ENCODE measurements around the gene HSPA6. TPM values are rescaled to one million over a fixed set of nuclear protein-coding genes. Genes with fewer than 3 reads are reported as not detected.

Gene HSPA6
- total and polyA plus RNA-seq, 2 donors: 1.1 to 12.3 TPM

DNA sequence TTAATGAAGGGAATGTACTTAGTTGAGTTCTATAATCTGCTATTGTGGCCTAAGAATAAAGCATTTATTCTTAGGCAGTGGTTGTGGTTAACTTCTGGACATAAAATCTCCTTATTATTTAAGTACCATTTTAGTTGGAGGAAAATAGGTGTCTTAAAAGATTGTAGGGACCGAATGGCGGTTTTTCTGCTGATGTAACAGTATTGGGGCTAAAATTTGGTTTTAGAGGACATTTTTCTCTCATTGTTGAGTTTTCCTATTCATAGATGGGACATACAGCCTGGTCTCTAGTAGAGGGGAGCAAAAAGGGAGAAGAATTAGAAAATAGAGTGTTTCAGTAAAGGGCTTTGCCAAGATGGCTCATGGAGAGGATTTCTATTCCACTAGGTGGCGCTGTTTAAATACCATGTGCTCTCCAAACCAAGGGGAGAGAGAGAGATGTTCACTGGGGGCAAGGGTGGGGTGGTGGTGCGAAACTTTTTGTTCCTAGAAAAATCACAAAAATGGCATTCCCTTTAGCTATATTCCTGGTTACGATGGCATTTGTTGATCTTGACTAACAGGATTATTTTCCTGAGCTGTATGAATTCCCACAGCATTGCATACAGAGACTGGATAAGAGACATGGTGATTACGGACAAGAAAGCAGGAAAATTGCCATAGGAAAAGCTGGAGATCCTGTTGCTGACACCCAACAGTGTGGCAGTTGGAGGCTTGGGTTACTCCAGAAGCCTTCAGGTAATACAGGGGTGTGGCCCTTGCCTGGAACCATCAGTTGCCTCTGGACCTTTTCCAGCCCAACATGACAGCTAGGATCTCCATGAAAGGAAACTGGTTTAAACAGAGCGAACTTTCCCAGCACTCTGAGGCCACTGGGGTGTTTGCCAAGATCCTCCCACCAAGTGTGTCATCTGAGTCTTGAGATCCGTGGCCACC lies 37.3 kb upstream of the HSPA6 start:
- Histone ChIP-seq H3K4me1 (ENCODE audit: control insufficient read depth in 2 of 2, insufficient read depth in 2 of 2, low read length in 2 of 2) (no peaks in the 10 kb centered on the region), H3K27ac (ENCODE audit: low read depth in 1 of 2, low read length in 1 of 2) (no peak overlapping the region), H3K27me3 (ENCODE audit: control insufficient read depth in 2 of 2, insufficient read depth in 1 of 2, low read length in 1 of 2) (peaks cover 19 to 22% of the 10 kb centered on the region in 2 donors), H3K4me3 (ENCODE audit: low read length in 2 of 2) (no peak overlapping the region), H3K36me3 (ENCODE audit: control insufficient read depth in 2 of 2, insufficient read depth in 2 of 2, low read length in 1 of 2) (no peaks in the 10 kb centered on the region), H3K9me3 (ENCODE audit: control insufficient read depth in 2 of 2, insufficient read depth in 1 of 2, low read length in 1 of 2) (no peaks in the 10 kb centered on the region)
- 66% methylated on average over 8 of the region's 8 CpGs for WGBS
- peak; percentile 13 to 71 (median 30) for DNase-seq (ENCODE audit: low read depth in 6 of 9, low spot score in 9 of 9)

GRCh38 chr1:161491472-161491871 lies 32.9 kb upstream of the HSPA6 start:
- WGBS: 33% methylated on average over 5 of the region's 5 CpGs

DNA sequence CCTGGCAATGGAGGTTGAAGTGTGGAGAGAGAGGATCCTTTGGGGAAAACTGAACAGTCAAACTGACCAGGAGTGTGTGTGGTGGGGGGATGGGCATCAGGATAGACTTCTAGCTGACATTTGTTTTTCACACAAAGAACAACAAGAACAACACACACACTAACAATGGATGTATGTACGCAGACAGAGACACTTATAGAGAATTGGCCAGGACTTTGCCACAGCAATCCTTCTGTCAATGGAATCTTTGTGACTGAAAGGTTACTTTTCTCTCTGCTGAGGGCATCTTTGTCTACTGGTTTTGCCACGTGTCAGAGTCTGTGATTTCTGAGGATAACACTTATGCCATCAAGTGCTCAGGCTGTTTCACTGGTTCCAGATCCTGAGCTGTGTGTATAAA lies 31.5 kb upstream of the HSPA6 start:
- Histone ChIP-seq H3K9me3 (ENCODE audit: control insufficient read depth in 2 of 2, insufficient read depth in 1 of 2, low read length in 1 of 2) (no peaks in the 10 kb centered on the region), H3K4me1 (ENCODE audit: control insufficient read depth in 2 of 2, insufficient read depth in 2 of 2, low read length in 2 of 2) (no peaks in the 10 kb centered on the region), H3K4me3 (ENCODE audit: low read length in 2 of 2) (no peak overlapping the region), H3K36me3 (ENCODE audit: control insufficient read depth in 2 of 2, insufficient read depth in 2 of 2, low read length in 1 of 2) (no peaks in the 10 kb centered on the region), H3K27ac (ENCODE audit: low read depth in 1 of 2, low read length in 1 of 2) (no peak overlapping the region), H3K27me3 (ENCODE audit: control insufficient read depth in 2 of 2, insufficient read depth in 1 of 2, low read length in 1 of 2) (peaks cover 16 to 21% of the 10 kb centered on the region in 2 donors)
- WGBS: 91% methylated on average over 2 of the region's 2 CpGs
- DNase-seq (ENCODE audit: low read depth in 6 of 9, low spot score in 9 of 9): no peak

More at GRCh38 chr1:161491472-161491871, 32.9 kb upstream of the HSPA6 start:
- Histone ChIP-seq H3K36me3 (ENCODE audit: control insufficient read depth in 2 of 2, insufficient read depth in 2 of 2, low read length in 1 of 2) (no peaks in the 10 kb centered on the region), H3K4me3 (ENCODE audit: low read length in 2 of 2) (no peak overlapping the region), H3K27ac (ENCODE audit: low read depth in 1 of 2, low read length in 1 of 2) (no peak overlapping the region), H3K27me3 (ENCODE audit: control insufficient read depth in 2 of 2, insufficient read depth in 1 of 2, low read length in 1 of 2) (peaks cover 16 to 21% of the 10 kb centered on the region in 2 donors), H3K9me3 (ENCODE audit: control insufficient read depth in 2 of 2, insufficient read depth in 1 of 2, low read length in 1 of 2) (no peaks in the 10 kb centered on the region), H3K4me1 (ENCODE audit: control insufficient read depth in 2 of 2, insufficient read depth in 2 of 2, low read length in 2 of 2) (no peaks in the 10 kb centered on the region)
- DNase-seq (ENCODE audit: low read depth in 6 of 9, low spot score in 9 of 9): peak in 1 of 9 donors; percentile 24

- Histone ChIP-seq H3K9me3 (ENCODE audit: control insufficient read depth in 2 of 2, insufficient read depth in 1 of 2, low read length in 1 of 2) (no peaks in the 10 kb centered on the region), H3K27me3 (ENCODE audit: control insufficient read depth in 2 of 2, insufficient read depth in 1 of 2, low read length in 1 of 2) (peaks cover 14 to 16% of the 10 kb centered on the region in 2 donors), H3K4me3 (ENCODE audit: low read length in 2 of 2) (no peak overlapping the region), H3K36me3 (ENCODE audit: control insufficient read depth in 2 of 2, insufficient read depth in 2 of 2, low read length in 1 of 2) (no peaks in the 10 kb centered on the region), H3K27ac (ENCODE audit: low read depth in 1 of 2, low read length in 1 of 2) (no peak overlapping the region), H3K4me1 (ENCODE audit: control insufficient read depth in 2 of 2, insufficient read depth in 2 of 2, low read length in 2 of 2) (no peaks in the 10 kb centered on the region)
- WGBS: 64% methylated on average over 3 of the region's 3 CpGs
- no peak for DNase-seq (ENCODE audit: low read depth in 6 of 9, low spot score in 9 of 9)
These were observed 30.1 kb upstream of the HSPA6 start for GRCh38 chr1:161494091-161494735.

GRCh38 chr1:161495490-161495889 lies 28.9 kb upstream of the HSPA6 start:
- H3K4me1 ChIP-seq (ENCODE audit: control insufficient read depth in 2 of 2, insufficient read depth in 2 of 2, low read length in 2 of 2): no peaks in the 10 kb centered on the region
- H3K27me3 ChIP-seq (ENCODE audit: control insufficient read depth in 2 of 2, insufficient read depth in 1 of 2, low read length in 1 of 2): peaks cover 10 to 11% of the 10 kb centered on the region in 2 donors
- DNase-seq (ENCODE audit: low read depth in 6 of 9, low spot score in 9 of 9): no peak
- H3K36me3 ChIP-seq (ENCODE audit: control insufficient read depth in 2 of 2, insufficient read depth in 2 of 2, low read length in 1 of 2): no peaks in the 10 kb centered on the region
- no peak overlapping the region for H3K4me3 ChIP-seq (ENCODE audit: low read length in 2 of 2)
- H3K9me3 ChIP-seq (ENCODE audit: control insufficient read depth in 2 of 2, insufficient read depth in 1 of 2, low read length in 1 of 2): no peaks in the 10 kb centered on the region
- no peak overlapping the region for H3K27ac ChIP-seq (ENCODE audit: low read depth in 1 of 2, low read length in 1 of 2)

GRCh38 chr1:161497961-161498360 lies 26.4 kb upstream of the HSPA6 start:
- no peak for DNase-seq (ENCODE audit: low read depth in 6 of 9, low spot score in 9 of 9)
- Histone ChIP-seq H3K27me3 (ENCODE audit: control insufficient read depth in 2 of 2, insufficient read depth in 1 of 2, low read length in 1 of 2) (peaks cover 0 to 2% of the 10 kb centered on the region in 2 donors), H3K9me3 (ENCODE audit: control insufficient read depth in 2 of 2, insufficient read depth in 1 of 2, low read length in 1 of 2) (no peaks in the 10 kb centered on the region), H3K4me3 (ENCODE audit: low read length in 2 of 2) (no peak overlapping the region), H3K36me3 (ENCODE audit: control insufficient read depth in 2 of 2, insufficient read depth in 2 of 2, low read length in 1 of 2) (no peaks in the 10 kb centered on the region), H3K4me1 (ENCODE audit: control insufficient read depth in 2 of 2, insufficient read depth in 2 of 2, low read length in 2 of 2) (no peaks in the 10 kb centered on the region), H3K27ac (ENCODE audit: low read depth in 1 of 2, low read length in 1 of 2) (no peak overlapping the region)
- WGBS: 97% methylated on average over 1 of the region's 1 CpG

DNA sequence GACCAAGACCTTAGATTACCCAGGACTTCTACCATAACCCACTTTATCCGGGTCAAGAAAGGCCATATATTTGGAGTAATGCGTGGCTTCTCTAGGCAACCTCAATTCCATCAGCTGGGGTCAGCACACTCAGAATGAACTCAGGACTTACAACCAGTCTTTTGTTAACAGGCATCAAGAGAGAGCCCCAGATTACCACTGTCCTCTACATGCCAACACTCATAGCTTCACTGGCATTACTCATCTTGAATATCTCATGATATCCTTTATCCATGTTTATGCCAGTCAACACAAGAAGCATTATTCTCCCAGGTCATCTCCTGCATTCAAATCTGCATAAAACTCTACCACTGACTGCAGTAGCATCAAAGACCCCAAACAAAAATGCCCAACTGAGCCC lies 25.7 kb upstream of the HSPA6 start:
- peaks cover 0 to 2% of the 10 kb centered on the region in 2 donors for H3K27me3 ChIP-seq (ENCODE audit: control insufficient read depth in 2 of 2, insufficient read depth in 1 of 2, low read length in 1 of 2)
- 96% methylated on average over 2 of the region's 2 CpGs for WGBS

GRCh38 chr1:161499099-161500039 lies 25.0 kb upstream of the HSPA6 start:
- no peak for DNase-seq (ENCODE audit: low read depth in 6 of 9, low spot score in 9 of 9)
- Histone ChIP-seq H3K27me3 (ENCODE audit: control insufficient read depth in 2 of 2, insufficient read depth in 1 of 2, low read length in 1 of 2) (peaks cover 0 to 2% of the 10 kb centered on the region in 2 donors), H3K36me3 (ENCODE audit: control insufficient read depth in 2 of 2, insufficient read depth in 2 of 2, low read length in 1 of 2) (no peaks in the 10 kb centered on the region), H3K4me1 (ENCODE audit: control insufficient read depth in 2 of 2, insufficient read depth in 2 of 2, low read length in 2 of 2) (no peaks in the 10 kb centered on the region), H3K9me3 (ENCODE audit: control insufficient read depth in 2 of 2, insufficient read depth in 1 of 2, low read length in 1 of 2) (no peaks in the 10 kb centered on the region), H3K4me3 (ENCODE audit: low read length in 2 of 2) (no peak overlapping the region), H3K27ac (ENCODE audit: low read depth in 1 of 2, low read length in 1 of 2) (no peak overlapping the region)
- 83% methylated on average over 8 of the region's 8 CpGs for WGBS

More for the DNA sequence above, 25.7 kb upstream of the HSPA6 start:
- Histone ChIP-seq H3K4me3 (ENCODE audit: low read length in 2 of 2) (no peak overlapping the region), H3K27ac (ENCODE audit: low read depth in 1 of 2, low read length in 1 of 2) (no peak overlapping the region), H3K36me3 (ENCODE audit: control insufficient read depth in 2 of 2, insufficient read depth in 2 of 2, low read length in 1 of 2) (no peaks in the 10 kb centered on the region), H3K4me1 (ENCODE audit: control insufficient read depth in 2 of 2, insufficient read depth in 2 of 2, low read length in 2 of 2) (no peaks in the 10 kb centered on the region), H3K9me3 (ENCODE audit: control insufficient read depth in 2 of 2, insufficient read depth in 1 of 2, low read length in 1 of 2) (no peaks in the 10 kb centered on the region)
- DNase-seq (ENCODE audit: low read depth in 6 of 9, low spot score in 9 of 9): no peak

Data from thymus (tissue), 11 donors.